Hematopoietic multipotent progenitor cell (in vitro differentiated cells): ENCODE measurements around the gene S100Z. TPM values are rescaled to one million over a fixed set of nuclear protein-coding genes. Genes with fewer than 3 reads are reported as not detected.
A peak's percentile ranks its signal among the peaks of the same experiment; 100 is the strongest.
"Not testable (repeated sequence)": the region's sequence is repeated elsewhere in the genome, so short reads cannot be mapped to it uniquely, and the experiment has no call there.

Experiments used
- DNase-seq, 3 donors: peaks; one replicate each; pipeline ENCODE4 v3.0.0-alpha.2; 2011 to 2015; ENCODE audit warnings: low read depth in 2 of 3, low spot score in 2 of 3
- total RNA-seq: library from RNA; depleted of rRNA; stranded (reverse); fragments of >200 nt; gene quantifications from one replicate; pipeline ENCODE4 v1.2.3, GENCODE V29; 2012

The S100Z gene
- total RNA-seq, 1 donor, result 3.5 TPM

DNA sequence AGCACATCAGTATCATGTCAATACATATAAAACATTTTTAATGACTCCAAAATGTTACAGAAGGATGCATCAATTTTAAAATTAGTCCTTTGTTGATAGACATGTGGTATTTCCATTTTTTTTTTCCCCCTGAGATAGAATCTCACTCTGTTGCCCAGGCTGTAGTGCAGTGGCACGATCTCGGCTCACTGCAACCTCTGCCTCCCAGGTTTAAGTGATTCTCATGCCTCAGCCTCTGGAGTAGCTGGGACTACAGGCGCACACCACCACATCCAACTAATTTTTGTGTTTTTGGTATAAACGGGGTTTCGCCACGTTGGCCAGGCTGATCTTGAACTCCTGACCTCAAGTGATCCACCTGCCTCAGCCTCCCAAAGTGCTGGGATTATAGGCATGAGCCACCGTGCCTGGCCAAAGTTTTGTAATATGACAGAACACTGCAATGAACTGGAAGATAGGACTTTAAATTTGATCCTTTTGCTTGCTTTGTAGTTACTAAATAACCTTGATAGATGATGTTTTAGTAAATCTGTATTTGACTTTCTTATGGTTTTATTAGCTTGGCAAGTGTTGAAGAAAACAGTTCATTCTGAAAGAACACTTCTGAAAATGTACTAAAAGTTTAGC is 27.6 kb upstream of the S100Z start:
- not testable (repeated sequence) for DNase-seq

DNA sequence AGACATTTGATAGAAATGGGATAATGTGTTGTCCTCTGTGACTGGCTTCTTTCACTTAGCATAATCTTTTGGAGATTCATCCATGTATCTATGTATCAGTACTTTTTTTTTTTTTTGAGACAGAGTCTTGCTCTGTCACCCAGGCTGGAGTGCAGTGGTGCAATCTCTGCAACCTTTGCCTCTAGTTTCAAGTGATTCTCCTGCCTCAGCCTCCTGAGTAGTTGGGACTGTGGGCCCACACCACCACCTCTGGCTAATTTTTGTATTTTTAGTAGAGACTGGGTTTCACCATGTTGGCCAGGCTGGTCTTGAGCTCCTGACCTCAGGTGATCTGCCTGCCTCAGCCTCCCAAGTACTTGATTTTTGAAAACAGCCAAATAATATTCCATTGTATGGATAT is 23.4 kb upstream of the S100Z start:
- DNase-seq, result not testable (repeated sequence)

- no peak for DNase-seq
Observed at GRCh38 chr5:76831110-76831452, 18.7 kb upstream of the S100Z start.

DNA sequence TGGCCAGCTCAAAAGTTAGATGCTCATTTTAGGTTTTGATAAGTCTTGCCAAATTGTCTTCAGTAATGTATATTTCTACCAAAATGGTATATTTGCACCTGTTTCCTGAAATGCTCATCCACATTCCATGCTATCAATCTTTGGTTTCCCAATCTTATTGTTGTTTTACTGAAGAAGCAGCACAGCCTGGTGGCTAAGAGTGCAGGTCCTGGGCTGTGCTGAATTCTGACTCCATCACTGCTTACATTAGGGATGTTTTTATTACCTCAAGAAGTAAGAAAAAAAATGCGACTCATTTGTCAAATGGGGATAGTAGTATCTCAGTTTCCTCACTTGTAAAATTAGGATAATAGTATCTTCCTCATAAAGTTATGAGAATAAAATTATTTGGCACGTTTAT is 13.6 kb upstream of the S100Z start:
- DNase-seq, result no peak

- no peak for DNase-seq
Observed at GRCh38 chr5:76836585-76836984, 13.2 kb upstream of the S100Z start.

GRCh38 chr5:76838481-76839261 is 11.1 kb upstream of the S100Z start:
- no peak for DNase-seq

GRCh38 chr5:76841361-76841760 is 8.5 kb upstream of the S100Z start:
- DNase-seq, result no peak

- no peak for DNase-seq
Observed at GRCh38 chr5:76845890-76846289, 3.9 kb upstream of the S100Z start.

- no peak for DNase-seq
Observed at GRCh38 chr5:76850543-76851145, 830 bp downstream of the S100Z start.

- DNase-seq, result peak in 2 of 3 donors; percentile 56 to 65
Observed at GRCh38 chr5:76851728-76852369, 2.0 kb downstream of the S100Z start.

DNA sequence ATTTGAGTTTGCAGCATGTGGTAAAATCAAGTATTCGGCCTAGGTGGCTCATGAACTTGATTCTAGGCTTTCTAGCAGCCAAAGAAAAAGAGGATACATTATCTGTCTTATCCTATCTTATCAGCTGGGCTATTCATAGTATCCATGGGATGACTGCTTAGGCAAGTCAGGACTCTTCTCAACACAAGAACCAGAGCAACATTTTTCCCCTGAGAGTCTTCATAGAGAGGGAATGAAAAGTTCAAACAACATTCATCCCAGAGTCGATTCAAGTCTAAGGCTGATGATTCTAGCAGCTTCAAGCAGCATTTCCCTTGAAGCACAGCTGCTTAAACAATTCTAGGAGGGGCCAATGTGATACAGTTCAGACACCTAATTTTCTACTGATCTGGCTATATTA is 3.0 kb downstream of the S100Z start:
- DNase-seq, result no peak

DNA sequence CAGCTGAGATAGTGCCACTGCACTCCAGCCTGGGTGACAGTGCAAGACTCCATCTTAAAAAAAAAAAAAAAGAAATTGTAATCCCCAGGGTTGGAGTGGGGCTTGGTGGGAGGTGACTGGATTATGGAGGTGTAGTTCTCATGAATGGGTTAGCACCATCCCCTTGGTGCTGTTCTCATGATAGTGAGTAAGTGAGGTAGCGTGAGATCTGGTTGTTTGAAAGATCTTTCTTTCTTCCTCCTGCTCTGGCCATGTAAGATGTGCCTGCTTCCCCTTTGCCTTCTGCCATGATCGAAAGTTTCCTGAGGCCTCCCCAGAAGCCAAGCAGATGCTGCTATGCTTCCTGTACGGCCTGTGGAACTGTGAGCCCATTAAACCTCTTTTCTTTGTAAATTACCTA is 3.9 kb downstream of the S100Z start:
- peak in 1 of 3 donors; percentile 15 for DNase-seq

GRCh38 chr5:76854644-76855043 is 4.8 kb downstream of the S100Z start:
- DNase-seq, result no peak

DNA sequence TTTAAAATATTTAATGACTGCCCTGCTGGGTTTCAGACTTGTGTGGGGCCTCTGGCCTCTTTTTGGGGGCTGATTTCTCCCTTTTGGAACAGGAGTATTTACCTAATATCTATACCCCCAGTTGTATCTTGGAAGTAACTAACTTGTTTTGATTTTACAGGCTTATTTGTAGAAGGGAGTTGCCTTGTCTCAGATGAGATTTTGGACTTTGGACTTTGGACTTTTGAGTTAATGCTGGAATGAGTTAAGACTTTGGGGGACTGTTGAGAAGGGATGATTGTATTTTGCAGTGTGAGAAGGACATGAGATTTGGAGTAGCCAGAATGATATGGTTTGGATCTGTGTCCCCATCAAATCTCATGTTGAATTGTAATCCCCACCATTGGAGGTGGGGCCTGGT is 5.7 kb downstream of the S100Z start:
- not testable (repeated sequence) for DNase-seq

DNA sequence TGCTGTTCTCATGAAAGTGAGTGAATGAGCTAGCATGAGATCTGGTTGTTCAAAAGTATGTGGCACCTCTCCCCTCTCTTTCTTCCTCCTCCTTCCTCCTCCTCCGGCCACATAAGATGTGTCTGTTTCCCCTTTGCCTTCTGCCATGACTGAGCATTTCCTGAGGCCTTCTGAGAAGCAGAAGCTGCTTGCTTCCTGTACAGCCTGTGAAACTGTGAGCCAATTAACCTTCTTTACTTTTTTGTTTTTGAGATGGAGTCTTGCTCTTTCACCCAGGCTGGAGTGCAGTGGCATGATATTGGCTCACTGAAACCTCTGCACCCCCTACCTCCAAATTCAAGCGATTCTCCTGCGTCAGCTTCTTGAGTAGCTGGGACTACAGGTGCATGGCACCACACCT is 6.1 kb downstream of the S100Z start:
- DNase-seq, result peak in 2 of 3 donors; percentile 90 to 96

DNA sequence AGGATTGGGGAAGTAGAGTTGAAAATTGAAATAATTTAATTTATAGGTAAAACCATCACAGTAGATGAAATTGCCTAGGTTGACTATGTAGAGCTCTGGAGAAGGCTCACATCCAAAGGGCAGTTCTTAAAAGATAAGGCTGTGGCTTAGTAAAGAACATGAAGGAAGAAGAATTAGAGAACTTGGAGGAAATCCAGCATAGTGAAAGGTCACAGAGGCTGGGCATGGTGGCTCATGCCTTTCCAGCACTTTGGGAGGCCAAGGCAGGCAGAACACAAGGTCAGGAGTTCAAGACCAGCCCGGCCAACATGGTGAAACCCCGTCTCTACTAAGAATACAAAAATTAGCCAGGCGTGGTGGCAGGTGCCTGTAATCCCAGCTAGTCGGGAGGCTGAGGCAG is 7.0 kb downstream of the S100Z start:
- peak in 2 of 3 donors; percentile 34 to 58 for DNase-seq

DNA sequence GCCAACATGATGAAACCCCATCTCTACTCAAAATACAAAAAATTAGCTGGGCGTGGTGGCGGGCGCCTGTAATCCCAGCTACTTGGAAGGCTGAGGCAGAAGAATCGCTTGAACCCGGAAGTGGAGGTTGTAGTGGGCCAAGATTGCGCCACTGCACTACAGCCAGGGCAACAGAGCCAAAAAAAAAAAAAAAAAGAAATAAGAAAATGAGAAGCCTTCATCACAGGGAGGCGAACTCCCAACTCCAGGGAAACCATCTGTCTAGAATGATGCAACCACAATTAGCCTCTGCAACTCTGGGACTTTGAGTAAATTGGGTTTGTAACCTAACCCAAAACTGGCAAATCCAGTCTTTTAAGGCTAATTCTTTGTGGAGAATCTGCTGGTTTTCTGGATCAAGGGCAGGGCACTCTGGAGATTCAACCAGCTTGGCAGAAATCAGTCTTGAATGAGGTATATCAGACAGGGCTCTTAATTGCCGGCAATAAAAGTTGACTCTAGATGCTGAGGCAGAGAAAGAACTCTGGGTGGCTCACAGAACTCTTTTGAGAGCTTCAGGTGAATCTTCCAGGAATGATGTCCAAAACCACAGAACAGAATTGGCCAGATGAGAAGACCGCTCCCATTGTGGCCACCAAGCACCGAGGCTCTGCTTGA is 9.9 kb downstream of the S100Z start:
- no peak for DNase-seq

DNA sequence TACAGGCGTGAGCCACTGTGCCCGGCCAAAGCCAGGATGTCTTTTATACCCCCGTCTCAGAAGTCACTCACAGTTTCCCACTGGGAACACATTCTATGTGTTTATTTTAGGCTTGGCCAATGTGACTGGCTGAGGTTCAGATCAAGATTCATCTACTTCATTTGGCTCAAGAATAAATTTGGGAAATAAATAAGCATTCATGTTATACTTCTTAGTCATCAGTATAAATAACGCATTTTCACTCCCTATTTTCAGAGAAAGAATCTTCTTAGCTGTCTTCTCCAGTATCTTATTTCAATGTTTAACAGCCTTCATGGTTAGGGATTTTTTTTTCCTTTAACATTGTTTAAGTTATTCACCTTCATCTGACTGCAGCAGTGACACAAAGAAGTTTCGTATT is 11.8 kb downstream of the S100Z start:
- no peak for DNase-seq

GRCh38 chr5:76863001-76863400 is 13.2 kb downstream of the S100Z start:
- DNase-seq, result no peak

- no peak for DNase-seq
Observed at GRCh38 chr5:76866503-76866902, 16.7 kb downstream of the S100Z start.

GRCh38 chr5:76867038-76867437 is 17.2 kb downstream of the S100Z start:
- DNase-seq, result no peak
